ENCODE data around the gene TCTA.

Gene TCTA

DNA sequence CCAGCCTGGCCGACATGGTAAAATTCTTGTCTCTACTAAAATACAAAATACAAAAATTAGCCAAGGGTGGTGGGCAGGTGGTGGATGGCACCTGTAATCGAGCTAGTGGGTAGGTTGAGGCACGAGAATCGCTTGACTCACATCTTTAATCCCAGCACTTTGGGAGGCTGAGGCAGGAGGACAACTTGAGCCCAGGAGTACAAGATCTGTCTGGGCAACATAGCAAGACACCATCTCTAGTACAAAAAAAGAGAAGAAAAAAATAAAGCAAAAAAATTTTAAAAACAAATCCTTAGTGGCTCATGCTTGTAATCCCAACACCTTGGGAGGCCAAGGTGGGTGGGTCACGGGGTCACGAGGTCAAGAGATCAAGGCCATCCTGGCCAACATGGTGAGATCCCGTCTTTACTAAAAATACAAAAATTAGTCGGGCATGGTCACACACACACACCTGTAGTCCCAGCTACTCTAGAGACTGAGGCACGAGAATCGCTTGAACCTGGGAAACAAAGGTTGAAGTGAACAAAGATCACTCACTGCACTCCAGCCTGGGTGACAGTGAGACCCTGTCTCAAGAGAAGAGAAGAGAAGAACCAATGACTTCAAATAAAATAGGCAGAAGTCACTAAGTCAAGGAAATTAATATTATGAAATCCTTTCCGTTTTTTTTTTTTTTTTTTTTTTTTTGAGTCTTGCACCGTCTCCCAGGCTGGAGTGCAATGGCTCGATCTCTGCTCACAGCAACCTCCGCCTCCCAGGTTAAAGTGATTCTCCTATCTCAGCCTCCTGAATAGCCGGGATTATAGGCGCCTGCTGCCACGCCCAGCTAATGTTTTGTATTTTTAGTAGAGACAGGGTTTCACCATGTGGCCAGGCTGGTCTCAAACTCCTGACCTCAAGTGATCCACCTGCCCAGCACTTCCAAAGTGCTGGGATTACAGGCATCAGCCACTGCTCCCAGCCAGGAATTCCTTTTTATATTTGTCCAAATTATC lies 5.4 kb upstream of the TCTA start:
- Histone ChIP-seq H3K36me3 (replicated peaks; ENCODE audit: low read depth, low read length) (peaks cover 30% of the 10 kb centered on the region), H3K9me3 (ENCODE audit: insufficient read depth, low read length) (no peaks in the 10 kb centered on the region), H3K9ac (ENCODE audit: low read length) (no peak overlapping the region), H3K4me2 (ENCODE audit: low read length) (no peak overlapping the region), H3K4me1 (ENCODE audit: low read length) (peaks cover 14% of the 10 kb centered on the region), H3K4me3 (ENCODE audit: low read length) (no peak overlapping the region), H3K27me3 (ENCODE audit: low read depth, low read length) (no peaks in the 10 kb centered on the region), H4K20me1 (ENCODE audit: insufficient read depth, low read length) (peaks cover 78% of the 10 kb centered on the region), H3K27ac (ENCODE audit: low read length) (no peak overlapping the region), H3K79me2 (ENCODE audit: low read length) (peaks cover 99% of the 10 kb centered on the region), H2AFZ (ENCODE audit: low read depth, low read length) (no peak overlapping the region)
- TF ChIP-seq EZH2phosphoT487 (IDR thresholded peaks at IDR 0.05; ENCODE audit: low read depth), result no peak
- TF ChIP-seq, protein P1, sequence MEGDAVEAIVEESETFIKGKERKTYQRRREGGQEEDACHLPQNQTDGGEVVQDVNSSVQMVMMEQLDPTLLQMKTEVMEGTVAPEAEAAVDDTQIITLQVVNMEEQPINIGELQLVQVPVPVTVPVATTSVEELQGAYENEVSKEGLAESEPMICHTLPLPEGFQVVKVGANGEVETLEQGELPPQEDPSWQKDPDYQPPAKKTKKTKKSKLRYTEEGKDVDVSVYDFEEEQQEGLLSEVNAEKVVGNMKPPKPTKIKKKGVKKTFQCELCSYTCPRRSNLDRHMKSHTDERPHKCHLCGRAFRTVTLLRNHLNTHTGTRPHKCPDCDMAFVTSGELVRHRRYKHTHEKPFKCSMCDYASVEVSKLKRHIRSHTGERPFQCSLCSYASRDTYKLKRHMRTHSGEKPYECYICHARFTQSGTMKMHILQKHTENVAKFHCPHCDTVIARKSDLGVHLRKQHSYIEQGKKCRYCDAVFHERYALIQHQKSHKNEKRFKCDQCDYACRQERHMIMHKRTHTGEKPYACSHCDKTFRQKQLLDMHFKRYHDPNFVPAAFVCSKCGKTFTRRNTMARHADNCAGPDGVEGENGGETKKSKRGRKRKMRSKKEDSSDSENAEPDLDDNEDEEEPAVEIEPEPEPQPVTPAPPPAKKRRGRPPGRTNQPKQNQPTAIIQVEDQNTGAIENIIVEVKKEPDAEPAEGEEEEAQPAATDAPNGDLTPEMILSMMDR (IDR thresholded peaks at IDR 0.05; ENCODE audit: low read depth, low read length), result no peak

DNA sequence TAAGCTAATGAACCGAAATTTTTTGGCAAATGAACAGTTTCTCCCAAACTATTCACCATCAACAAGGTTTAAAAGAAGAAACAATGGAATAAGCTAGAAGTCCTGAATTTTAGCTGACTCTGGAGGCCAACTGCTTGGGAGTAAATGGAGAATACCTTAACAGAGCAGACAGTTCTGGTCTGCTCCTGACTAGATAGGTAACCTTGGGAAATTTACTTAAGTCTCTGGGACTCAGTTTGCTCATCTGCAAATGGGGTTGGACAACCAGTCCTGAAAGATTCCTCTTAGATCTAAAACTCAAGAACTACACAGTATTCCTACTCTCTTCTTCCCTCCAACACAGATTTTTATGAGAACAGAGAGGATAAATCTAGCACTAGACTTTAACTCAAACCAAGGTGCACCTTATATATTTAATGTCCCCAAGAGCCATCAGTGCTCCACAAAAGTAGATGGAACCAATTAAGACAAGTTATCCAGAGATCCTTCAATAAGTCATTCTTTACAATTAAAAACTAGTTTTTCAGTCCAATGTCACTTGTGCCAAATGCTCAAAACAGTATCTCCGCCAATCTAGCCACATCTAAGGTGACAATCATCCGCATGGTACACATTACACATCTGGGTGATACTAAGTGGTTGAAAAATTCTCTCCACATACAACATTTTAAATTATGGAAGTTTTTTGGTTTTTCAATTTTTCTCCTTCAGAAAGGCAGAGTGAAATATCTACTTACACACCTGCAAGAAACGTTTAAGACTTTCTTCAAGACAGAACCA lies 2.0 kb upstream of the TCTA start:
- Histone ChIP-seq H3K9me3 (ENCODE audit: insufficient read depth, low read length) (no peaks in the 10 kb centered on the region), H3K4me2 (ENCODE audit: low read length) (peak overlapping the region; percentile 88), H3K27me3 (ENCODE audit: low read depth, low read length) (no peaks in the 10 kb centered on the region), H3K4me1 (ENCODE audit: low read length) (peaks cover 22% of the 10 kb centered on the region), H3K4me3 (ENCODE audit: low read length) (peak overlapping the region; percentile 87), H3K79me2 (ENCODE audit: low read length) (peaks cover 80% of the 10 kb centered on the region), H3K27ac (ENCODE audit: low read length) (no peak overlapping the region), H3K36me3 (replicated peaks; ENCODE audit: low read depth, low read length) (peaks cover 19% of the 10 kb centered on the region), H3K9ac (ENCODE audit: low read length) (peak overlapping the region; percentile 87), H4K20me1 (ENCODE audit: insufficient read depth, low read length) (peaks cover 60% of the 10 kb centered on the region), H2AFZ (ENCODE audit: low read depth, low read length) (no peak overlapping the region)
- no peak for TF ChIP-seq EZH2phosphoT487 (IDR thresholded peaks at IDR 0.05; ENCODE audit: low read depth)
- TF ChIP-seq, protein P1 (IDR thresholded peaks at IDR 0.05; ENCODE audit: low read depth, low read length), result no peak

DNA sequence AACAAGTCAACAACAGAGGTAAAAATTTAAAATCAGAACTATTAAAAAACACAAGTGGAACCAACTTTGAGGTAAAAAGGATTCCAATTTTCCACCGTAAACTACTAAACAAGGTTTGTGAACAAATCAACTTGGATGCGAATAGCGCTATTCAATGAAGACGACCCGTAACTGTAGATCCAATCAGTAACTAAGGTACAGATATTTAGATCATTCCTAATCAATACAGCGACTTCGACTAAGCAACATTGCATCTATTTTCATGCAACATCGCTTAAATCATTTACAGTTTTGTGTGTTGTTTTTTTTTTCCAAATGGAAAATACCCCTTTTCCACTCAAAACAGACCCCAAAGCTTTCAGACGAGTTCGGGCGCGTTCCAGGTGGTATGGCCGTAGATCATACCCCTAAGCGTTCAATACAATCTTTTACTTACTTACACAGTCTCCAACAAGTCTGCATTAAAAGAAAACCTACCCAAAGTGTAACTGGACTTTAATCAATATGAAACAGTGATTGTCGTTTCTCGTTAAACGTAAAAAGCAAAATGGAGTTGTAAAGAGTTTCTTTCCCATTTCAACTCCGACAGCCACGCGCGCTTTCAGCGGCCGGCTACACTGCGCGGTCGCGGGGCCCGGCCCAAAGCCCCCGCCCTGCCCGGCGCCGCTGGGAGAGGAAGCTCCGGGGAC lies 1.2 kb upstream of the TCTA start:
- TF ChIP-seq, protein P1 (IDR thresholded peaks at IDR 0.05; ENCODE audit: low read depth, low read length), result no peak
- TF ChIP-seq EZH2phosphoT487 (IDR thresholded peaks at IDR 0.05; ENCODE audit: low read depth), result no peak
- H3K79me2 ChIP-seq (ENCODE audit: low read length), result peaks cover 73% of the 10 kb centered on the region
- H3K9ac ChIP-seq (ENCODE audit: low read length), result peak overlapping the region; percentile 87
- H3K4me2 ChIP-seq (ENCODE audit: low read length), result peak overlapping the region; percentile 88
- H3K4me3 ChIP-seq (ENCODE audit: low read length), result peak overlapping the region; percentile 87
- H2AFZ ChIP-seq (ENCODE audit: low read depth, low read length), result no peak overlapping the region
- peaks cover 52% of the 10 kb centered on the region for H4K20me1 ChIP-seq (ENCODE audit: insufficient read depth, low read length)
- peaks cover 23% of the 10 kb centered on the region for H3K4me1 ChIP-seq (ENCODE audit: low read length)
- no peaks in the 10 kb centered on the region for H3K9me3 ChIP-seq (ENCODE audit: insufficient read depth, low read length)
- H3K36me3 ChIP-seq (replicated peaks; ENCODE audit: low read depth, low read length), result peaks cover 13% of the 10 kb centered on the region
- H3K27me3 ChIP-seq (ENCODE audit: low read depth, low read length), result no peaks in the 10 kb centered on the region
- H3K27ac ChIP-seq (ENCODE audit: low read length), result peak overlapping the region; percentile 71

Data from OCI-LY3 (cell line).